GM21717 (cell line): ENCODE measurements around the gene C1orf198.
"Not testable (repeated sequence)": the region's sequence is repeated elsewhere in the genome, so short reads cannot be mapped to it uniquely, and the experiment has no call there.

ENCODE experiments used
- ATAC-seq: cut with Tn5 transposase; IDR thresholded peaks from one replicate; pipeline ENCODE4 v1.9.1; 2021; ENCODE audit warnings: mild to moderate bottlenecking, moderate library complexity; ENCODE audit not compliant: unreplicated experiment

C1orf198 gene

GRCh38 chr1:230861489-230861888 is 6.8 kb downstream of the C1orf198 start:
- no peak for ATAC-seq

DNA sequence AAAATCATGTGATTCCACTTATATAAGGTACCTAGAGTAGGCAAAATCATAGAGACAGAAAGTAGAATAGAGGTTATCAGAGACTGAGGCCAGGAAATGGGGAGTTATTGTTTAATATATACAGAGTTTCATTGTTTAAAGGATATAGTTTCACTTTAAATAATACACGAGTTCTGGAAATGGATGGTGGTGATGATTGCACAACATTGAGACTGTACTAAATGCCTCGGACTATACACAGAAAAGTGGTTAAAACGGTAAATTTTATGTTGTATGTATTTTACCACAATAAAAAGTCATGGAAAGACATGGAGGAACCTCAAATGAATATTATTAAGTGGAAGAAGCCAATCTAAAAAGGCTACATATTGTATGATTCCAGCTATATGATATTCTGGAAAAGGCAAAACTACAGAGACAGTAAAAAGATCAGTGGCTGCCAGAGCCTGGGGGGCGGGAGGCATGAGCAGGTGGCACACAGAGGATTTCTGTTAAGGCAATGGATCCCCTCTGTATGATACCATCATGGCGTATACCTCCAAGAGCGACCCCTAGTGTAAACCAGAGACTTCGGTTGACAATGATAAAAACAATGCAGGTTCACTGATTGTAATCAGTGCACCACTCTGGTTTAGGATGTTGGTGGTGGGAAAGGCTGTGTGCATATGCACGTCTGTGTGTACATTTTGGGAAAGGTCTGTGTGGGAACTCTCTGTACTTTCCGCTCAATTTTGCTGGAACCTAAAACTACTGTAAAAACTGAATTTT is 7.5 kb downstream of the C1orf198 start:
- ATAC-seq: no peak

DNA sequence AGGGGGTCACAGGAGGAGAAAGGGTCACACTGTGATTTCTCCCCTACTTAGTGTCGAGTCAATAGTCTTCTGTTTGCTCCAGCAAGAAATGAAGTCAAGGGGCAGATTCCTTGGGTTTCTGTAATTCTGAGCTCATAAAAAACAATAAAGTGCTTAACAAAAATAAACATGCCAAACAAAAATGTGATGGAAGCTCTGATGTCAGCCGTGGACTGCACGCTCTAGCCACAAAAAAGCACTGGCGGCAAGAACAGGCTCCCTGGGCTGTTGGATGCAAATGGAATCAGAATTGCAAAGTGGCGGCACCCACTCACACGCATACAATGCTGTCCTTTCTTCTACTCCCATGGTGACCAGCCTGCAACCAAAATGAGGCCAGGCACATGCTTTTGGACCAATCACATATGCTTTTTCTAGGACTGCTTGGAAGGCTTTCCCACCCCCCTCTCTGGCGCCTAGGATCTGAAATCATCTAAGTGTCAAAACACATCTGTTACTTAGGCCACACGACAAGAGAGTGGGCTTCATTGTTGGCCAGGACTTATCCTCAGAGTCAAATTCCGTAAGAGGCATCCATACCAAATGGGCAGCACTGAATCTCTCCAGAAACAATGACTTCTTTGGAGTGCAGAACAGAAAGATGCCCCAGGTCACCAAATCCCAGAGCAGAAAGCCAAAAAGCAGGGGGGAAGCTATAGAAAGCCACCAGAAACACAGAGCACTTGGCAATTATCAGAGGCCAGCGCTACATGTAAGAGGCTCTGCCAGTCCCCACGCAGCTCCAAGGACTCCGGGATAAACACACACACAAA is 9.2 kb downstream of the C1orf198 start:
- no peak for ATAC-seq

DNA sequence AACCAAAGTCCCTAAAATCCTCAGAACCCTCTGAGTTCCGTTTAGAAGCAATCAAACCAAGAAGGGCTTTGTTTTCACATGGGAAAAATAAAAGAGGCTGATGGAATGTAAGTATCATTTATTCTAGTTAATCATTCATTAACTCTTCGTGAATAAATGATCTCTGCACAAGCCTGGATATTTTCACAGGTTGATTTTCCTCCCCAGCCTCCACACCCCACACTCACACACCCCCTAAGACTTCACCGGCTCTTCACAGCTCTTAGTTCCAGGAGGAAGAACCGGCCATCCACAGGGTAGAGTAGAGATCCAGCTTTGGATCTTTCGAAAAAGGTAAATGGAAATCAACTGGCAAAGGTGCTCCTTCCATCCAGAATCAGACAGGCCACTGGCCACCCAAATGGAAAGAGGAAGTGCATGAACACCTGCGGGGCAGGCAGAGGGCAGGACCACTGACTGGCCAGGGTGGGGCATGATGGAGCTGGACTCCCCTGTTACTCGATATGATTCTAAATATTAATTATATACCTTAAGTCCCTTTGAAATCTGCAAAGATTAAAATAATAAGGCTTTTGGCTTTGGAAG is 10.0 kb downstream of the C1orf198 start:
- ATAC-seq: no peak

- no peak for ATAC-seq
These were observed 10.5 kb downstream of the C1orf198 start for GRCh38 chr1:230857822-230858221.

DNA sequence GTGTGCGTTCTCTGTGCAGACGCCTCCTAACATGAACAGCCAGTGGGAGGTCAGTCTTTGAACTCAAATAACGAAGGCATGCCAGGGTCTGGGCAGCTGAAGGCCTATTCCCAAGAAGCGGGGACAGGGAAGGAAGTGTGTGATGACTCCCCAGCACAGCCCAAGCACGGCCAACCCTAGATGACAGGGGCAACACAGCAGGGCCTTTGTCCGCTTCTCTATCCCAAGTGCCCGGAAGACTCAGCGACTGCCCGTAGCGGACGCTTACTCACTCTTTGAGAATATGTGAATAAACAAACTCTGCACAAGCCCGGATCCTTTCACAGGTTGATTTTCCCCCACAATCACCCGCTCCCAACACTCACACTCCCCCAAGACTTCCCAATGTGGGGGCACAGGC is 11.2 kb downstream of the C1orf198 start:
- no peak for ATAC-seq

DNA sequence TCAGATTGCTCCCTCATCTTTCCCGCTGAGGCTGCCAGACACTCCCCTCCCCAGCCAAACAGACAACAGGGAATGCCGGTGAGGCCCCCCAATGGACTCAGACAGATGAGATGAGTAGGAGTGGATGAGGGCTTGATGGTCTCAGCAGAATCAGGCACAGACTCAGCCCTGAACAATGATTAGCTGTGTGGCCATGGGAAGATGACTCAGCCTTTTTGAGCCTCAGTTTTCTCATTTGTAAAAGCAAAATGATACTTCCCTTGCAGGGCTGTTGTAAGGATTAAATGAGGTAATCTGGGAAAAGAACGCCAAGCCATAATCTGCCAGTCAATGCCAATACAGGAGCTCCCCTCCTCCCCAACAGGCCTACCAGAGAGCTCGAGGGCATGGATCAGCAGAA is 12.4 kb downstream of the C1orf198 start:
- no peak for ATAC-seq

DNA sequence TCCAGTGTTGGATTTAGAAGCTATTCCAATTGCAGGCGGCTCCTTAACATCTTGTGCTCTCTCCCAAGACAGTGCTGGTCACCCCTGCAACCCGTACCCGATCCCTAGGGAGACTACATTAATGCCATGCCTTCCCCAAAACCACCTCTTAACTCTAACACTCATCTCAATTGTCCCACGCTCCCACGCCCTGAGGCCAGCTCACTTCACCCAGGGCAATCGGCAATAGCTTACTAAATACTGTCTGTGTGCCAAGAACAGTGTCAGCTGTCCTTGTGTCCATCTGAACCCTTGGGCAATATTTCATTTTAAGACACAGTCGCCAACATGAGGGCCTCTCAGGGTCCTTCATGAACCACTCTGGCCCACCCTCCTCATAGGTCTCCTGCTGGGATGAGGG is 13.9 kb downstream of the C1orf198 start:
- no peak for ATAC-seq

DNA sequence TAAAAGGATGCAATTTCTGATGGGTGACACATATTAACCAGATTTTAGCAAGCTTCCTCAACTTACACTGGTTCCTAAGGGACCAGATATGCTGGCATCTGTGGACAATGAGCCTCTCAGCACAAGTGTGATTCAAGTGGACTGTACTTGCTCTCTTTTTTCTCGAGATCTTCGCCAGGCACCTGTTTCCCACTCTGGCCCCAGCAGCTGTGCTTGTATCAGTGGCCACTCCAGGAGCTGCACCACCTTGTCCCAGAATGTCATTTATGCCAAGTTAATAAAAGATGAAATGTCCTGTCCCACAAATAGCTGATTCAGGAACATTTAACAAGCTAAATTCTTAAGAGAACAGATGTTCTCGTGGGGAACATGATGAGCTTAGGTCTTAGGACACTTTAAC is 14.6 kb downstream of the C1orf198 start:
- ATAC-seq: no peak

GRCh38 chr1:230852959-230853358 is 15.4 kb downstream of the C1orf198 start:
- no peak for ATAC-seq

DNA sequence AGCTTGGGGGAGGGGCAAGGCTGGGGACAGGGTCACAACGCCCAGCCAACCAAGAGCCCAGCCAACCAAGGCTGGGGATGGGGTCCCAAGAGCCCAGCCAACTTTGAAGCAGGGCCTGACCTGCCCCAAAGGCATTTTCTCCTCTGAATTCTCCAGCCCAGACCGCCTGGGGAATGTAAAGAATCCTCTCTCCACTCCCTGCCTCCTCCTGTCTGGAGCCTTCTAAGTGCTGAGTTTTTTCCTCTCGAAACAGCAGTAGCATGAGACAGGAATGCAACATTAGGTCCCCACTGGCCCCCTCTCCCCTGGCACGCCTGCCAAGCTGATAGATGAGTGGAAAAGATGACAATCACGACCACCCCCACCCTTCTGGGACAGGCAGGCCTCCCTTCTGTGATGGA is 17.0 kb downstream of the C1orf198 start:
- no peak for ATAC-seq

DNA sequence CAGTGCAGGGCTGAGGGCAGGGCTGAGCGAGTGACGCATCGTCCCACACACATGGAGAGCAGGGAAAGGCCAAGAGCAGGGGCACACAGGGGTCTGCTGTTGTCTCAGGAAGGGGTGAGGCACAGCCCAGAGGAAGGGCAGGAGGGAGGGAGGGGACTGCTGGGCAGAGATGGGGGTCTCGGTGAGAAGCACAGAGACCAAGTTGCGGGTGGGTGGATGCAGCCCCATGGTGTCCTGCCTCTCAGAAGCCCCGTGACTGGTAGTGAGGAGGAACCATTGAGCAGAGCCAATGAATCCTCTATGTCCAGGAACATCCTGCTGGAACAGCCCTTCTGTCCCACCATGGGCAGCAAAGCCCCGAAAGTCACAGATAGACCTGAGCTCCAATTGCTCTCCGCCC is 17.8 kb downstream of the C1orf198 start:
- ATAC-seq: no peak

DNA sequence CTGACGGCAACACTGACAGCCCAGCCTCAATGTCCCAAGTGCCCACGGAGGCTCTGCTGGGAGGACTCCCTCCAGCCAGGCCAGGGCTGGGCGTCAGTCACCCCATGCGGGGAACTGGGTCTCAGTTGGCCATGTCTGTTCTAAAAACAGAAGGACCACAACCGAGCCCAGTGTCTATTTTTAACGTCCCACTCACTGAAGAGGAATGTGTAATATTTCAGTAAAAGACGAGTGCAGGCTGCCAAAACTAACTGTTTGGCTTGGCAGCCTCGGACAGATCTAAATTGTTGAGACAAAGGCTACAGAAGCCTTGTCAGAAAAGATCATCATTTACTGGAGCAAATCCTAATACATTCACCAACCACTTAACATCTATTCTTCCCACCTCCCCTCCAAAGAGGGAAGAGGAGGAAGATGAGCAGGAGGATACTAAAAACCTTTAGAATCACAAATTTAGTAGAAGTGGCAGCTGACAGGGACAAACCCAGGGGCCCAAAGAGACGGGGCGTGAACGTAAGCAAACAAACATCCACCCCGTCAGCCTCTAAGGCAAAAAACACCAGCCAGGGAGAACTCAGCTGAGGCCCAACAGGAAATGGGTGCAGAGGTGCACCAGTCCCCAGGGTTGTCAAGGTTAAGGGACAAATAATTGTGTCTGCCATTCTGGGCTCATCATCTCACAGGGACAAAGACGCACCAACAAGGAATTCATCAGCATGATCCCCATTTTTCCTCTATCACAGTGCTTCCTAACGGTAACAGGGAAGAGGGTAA is 18.7 kb downstream of the C1orf198 start:
- ATAC-seq: no peak

DNA sequence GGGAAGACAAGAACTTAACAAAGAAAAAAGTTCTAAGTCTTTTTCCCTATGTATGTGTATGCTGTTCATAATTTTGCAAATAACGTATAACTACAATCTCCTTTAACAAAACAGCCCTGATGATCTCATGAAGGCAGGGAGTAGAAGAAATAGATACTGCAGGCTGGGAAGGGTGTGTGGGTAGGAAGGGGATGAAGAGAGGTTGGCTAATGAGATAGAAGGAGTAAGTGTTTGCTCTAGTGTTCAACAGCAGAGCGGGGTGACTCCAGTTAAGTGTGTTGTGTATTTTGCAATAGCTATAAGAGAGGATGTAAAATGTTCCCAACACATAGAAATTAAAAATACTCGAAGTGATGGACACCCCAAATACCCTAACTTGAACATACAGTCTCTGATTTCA is 20.1 kb downstream of the C1orf198 start:
- no peak for ATAC-seq

DNA sequence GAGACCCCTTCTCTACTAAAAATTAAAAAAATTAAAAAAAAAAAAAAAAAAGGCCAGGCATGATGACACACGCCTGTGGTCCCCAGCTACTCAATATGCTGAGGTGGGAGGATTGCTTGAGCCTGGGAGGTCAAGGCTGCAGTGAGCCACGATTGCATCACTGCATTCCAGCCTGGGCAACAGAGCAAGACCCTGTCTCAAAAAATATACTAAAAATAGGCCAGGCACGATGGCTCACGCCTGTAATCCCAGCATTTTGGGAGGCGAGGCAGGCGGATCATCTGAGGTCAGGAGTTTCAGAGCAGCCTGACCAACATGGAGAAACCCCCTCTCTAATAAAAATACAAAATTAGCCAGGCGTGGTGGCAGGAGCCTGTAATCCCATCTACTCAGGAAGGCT is 23.1 kb downstream of the C1orf198 start:
- ATAC-seq: not testable (repeated sequence)

GRCh38 chr1:230844561-230844960 is 23.8 kb downstream of the C1orf198 start:
- ATAC-seq: no peak

- ATAC-seq: no peak
These were observed 24.6 kb downstream of the C1orf198 start for GRCh38 chr1:230843503-230844309.

GRCh38 chr1:230842801-230843200 is 25.5 kb downstream of the C1orf198 start:
- ATAC-seq: no peak

DNA sequence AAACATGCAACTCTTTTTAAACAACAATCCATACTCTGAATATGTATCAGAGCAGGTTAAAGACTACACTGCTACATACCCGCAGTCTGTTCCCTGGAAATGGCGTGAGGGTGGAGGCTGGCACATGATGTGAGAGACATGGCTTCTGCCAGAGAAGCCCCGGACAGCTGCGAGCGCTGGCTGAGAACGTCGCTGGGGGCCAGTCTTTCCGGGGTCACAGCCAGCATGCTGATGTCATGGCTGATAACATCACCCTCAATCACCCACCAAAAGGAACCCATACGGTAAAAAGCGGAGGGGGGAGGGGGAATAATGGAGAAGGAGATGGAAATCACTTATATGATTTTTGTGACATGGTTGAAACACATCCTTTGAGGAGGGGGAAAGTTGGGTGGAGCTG is 29.1 kb downstream of the C1orf198 start:
- no peak for ATAC-seq

DNA sequence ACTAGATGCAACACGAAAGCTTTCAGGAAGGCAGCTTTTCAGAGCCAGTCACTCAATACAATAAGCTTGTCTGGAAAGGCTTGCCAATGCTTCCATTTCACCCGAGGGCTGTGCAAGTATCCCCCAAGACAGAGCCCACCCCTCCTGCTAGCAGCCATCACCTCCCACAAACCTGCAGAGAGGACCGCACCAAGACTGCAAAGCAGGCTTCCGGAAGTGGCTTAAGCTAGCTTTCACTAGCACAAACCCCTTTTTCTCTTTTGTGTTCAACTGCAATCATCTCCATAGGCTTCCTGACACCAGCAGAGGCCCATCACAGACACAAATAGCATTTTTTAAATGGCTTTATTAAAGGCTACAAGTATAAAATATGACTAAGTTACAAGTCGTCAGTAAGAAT is 31.5 kb downstream of the C1orf198 start:
- ATAC-seq: no peak
